ENCODE results near the gene FBXO45.
"Not testable (repeated sequence)": the region's sequence is repeated elsewhere in the genome, so short reads cannot be mapped to it uniquely, and the experiment has no call there.

FBXO45 gene

DNA sequence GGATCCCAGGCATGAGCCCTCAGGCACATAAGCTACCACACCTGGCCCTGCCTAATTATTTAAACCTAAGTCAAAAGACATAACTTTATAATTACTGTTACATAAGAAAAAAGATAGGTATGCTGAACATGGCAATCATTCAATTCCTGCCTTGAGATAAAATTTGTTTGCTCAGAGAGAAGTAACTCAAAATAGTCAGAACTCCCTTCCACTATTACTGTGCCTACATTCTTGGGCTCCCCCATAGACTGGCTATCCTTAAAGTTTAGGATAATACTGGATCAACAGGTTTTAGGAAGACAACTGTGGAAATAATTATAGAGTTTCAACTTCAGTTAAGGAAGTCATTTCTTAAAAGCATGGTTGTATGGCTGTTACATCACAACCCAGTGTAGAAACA lies 10.0 kb upstream of the FBXO45 start:
- DNase-seq = no peak

DNA sequence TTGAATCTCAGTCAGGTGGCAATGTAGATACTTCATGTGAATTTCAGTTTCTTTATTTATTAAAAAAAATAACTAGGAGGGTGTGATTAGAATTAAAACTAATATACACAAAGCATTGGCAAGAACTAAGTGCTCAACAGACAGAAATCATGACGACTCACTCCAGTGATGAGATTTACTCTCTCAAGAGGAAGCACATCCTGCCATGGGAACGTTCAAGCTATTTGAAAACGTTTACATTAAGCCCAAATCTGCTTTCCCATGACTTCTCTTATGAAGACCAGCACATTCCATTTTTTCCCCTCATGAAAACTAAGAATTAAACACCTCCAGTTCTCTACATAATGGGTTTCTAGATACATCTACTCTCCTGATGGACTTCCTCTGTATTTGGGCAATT lies 8.6 kb upstream of the FBXO45 start:
- no peak for DNase-seq

DNA sequence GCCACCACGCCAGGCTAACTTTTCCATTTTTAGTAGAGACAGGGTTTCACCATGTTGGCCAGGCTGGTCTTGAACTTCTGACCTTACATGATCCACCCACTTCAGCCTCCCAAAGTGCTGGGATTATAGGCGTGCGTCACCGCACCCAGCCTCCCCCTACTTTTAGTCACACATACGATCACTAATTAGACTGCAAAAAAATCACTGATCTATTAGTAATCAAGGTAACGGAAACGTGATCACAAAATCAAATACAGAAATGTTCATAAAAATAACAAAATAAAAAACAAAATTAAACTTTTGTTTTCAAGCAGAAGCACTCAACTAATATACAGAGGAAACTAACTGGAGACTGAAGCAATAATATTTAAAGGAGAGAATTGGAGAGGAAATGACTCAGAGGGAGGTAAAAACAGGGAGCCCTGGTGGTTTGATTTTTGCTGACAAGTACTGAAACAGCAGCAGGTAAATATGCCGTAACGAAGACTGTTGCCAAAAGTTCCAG lies 4.7 kb upstream of the FBXO45 start:
- DNase-seq = no peak

DNA sequence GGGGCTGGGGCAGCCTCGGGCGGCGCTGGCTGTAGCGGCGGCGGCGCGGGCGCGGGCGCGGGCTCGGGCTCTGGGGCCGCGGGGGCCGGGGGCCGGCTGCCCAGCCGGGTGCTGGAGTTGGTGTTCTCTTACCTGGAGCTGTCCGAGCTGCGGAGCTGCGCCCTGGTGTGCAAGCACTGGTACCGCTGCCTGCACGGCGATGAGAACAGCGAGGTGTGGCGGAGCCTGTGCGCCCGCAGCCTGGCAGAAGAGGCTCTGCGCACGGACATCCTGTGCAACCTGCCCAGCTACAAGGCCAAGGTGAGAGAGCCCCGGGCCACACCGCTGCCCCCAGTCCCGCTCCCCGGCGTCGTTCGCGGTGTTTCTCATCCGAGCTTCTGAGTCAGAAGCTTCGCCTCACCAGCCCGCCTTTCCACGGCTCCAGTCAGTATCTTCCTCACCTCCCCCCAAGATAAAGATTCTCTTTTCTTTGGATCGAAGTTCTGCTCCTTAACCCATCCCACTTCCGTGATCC lies 600 bp downstream of the FBXO45 start:
- peak; percentile 59 for DNase-seq

DNA sequence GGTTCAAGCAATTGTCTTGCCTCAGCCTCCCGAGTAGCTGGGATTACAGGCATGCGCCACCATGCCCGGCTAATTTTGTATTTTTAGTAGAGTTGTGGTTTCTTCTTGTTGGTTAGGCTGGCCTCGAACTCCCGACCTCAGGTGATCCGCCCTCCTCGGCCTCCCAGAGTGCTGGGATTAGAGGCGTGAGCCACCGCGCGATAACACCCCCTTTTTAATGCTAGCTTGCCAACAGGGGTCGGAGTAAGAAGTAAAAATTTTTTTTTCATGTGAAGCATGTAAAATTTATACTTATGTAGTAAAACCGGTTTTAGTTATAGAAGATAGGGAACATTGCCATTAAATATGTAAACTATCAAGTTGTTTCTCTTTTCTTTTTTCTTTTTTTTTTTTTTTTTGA lies 1.9 kb downstream of the FBXO45 start:
- DNase-seq = not testable (repeated sequence)

DNA sequence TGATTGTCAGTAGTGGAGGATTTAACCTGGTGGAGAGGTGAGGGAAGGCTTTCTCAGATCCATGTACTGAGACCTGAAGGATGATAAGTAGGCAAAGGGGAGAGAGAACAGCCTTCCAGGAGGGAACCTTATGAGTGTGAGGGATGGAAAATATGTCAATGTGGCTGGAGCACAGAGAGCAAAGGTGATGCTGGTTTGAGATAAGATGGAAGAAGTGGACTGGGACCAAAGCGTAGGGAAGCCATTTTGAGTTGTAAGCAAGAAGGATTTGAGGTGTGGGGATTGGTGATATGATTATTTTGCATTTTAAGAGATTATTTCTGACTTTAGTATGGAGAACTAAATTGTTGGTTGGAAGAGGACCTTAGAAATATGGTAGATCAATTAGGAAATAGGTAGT lies 3.9 kb downstream of the FBXO45 start:
- DNase-seq = no peak

DNA sequence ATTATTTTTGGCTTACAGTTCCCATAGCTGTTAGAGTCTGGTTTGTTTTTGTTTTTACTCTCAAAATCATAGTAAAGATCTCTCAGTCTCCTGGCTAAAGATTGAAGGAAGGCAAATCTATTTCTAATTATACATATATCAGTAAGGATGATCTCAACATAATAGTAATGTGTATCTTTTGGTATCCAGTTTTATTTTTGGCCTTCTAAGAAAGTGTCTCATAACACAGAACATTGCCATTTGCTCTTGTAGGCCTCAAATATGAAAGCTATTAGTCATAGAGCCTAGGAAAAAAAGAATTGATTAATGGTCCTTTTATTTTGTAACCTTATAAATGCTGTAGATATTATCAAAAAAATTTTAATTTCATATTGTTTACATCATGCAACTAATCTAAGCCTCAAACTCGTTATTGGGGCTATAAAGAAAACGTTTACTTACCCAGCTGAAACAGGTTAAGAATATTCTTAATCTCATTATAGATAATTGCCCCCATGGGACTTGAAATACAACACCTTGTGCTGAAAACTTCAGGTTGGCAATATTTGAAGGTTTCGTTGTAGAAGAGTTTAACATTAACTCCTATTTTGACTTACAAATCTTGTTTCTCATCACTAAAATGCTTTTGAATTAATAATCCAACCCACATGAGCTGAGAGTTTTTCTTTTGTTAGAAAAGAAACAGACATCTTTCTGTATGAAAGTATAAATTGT lies 16.7 kb downstream of the FBXO45 start:
- no peak for DNase-seq

DNA sequence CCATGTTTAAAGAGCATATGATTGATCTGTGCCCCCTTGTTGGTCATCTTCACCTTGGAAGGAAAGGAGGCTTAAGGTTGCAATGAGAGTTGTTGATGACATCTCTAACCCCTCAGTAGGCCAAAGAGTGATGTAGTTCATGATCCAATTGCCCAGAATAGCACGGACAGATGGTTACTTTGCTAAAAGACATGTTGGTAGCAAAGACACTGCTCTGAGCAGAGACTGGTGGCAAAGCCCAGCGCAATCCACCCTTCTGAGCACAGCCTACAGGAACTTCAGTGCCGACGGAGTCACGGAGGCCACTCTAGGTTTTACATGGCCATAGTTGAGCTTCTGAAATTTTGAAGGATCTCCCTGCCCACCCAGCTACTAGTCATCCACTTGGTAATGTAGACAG lies 21.8 kb downstream of the FBXO45 start:
- no peak for DNase-seq

DNA sequence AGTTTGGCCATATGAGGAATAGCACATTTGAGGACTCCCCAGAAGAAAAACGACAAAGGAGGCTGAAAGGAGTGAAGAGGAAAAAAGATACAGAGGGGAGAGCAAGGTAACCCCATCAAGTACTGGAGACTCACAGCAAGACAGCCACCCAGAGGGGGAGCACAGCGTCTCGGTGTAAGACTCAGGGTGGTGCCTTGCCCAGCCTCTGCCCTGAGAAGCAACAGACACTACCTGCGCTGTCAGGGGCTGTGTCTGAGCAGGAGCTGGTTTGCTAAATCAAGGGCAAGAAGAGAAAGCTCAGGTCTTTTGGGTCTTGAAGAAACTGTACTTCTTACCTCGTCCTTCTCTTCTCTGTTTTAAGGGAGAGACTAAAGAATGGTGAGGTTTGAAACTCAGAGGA lies 27.9 kb downstream of the FBXO45 start:
- no peak for DNase-seq

DNA sequence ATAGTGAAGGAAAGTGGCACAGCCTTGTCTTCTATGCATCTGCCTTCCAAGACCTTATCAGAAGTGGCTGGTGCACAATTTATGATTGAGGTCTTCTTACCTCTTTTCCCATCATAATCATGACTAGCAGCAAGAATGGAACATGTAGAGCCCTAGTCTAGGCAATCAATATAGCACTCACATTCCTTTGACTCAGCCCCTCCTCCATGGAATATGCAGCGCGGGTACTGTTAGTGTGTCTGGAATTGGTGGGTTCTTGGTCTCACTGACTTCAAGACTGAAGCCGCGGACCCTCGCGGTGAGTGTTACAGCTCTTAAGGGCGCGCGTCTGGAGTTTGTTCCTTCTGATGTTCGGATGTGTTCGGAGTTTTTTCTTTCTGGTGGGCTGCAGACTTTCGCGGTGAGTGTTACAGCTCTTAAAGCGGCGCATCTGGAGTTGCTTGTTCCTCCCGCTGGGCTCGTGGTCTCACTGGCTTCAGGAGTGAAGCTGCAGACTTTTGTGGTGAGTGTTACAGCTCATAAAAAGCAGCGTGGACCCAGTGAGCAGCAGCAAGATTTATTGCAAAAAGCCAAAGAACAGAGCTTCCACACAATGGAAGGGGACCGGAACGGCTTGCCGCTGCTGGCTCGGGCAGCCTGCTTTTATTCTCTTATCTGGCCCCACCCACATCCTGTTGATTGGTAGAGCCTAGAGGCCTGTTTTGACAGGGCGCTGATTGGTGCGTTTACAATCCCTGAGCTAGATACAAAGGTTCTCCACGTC lies 29.7 kb downstream of the FBXO45 start:
- DNase-seq = not testable (repeated sequence)

DNA sequence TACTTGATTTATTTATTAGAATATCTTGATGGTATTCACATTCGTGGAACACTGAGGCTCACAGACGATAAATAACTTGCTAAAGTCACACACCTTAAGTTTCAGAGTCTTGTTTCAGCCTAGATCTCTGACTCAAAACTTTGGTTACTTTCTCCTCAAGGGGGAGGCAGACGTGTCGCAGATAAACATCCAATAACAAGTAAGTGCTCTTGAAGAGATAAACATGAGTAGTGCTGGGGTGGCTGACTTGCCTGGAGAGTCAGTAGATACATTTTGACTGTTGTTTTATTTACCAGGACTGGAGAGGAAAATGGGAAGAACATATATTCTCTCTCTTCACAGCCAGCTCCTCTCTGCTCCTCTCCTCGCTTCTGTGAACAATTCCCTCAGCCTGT lies 31.3 kb downstream of the FBXO45 start:
- DNase-seq = no peak

DNA sequence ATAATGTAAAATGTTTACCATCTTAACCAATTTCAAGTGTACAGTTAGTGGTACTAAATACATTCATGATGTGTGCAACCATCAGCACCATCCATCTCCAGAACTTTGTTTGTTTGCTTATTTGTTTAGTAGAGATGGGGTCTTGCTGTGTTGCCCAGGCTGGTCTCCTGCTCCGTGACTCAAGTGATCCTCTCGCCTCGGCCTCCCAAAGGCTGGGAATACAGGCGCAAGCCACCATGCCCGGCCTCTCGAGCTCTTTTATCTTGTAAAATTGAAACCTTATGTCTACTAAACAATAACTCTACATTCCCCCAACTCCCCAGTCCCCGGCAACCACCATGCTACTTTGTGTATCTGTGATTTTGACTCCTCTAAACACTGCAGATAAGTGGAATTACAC lies 31.9 kb downstream of the FBXO45 start:
- DNase-seq = no peak

DNA sequence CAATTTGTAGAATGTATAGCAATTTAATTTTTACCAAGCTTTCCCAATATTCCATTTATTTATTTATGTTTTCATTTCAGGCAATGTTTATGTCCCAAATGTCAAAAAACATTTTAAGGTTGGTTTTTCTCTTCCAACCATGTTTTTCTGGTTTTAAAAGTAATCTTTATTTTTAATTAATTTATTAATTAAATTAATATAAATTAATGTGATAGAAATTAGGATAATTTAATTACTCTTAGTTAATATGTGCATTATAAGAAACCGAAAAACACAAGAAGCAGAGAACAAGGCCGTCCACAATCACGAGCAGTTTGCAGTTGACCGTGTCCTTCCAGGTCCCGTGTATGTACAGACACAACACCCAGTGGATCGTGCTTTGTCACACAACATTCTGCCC lies 34.2 kb downstream of the FBXO45 start:
- no peak for DNase-seq

DNA sequence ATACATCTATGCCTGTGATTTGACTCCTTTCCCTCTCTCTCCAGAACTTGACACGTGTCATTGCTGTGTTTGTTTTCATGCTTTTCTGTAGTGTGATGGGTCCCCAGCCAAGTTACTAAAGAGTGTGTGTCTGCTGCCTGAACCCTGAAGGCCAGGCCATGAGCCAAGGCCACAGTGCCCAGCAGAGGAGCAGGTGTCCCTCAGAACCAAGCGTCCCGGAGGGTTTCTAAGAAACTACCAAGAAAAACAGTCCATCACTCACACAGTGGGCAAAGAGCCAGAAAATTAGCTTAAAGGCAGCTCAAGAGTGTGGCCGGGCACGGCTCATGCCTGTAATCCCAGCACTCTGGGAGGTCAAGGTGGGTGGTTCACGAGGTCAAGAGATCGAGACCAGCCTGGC lies 35.2 kb downstream of the FBXO45 start:
- no peak for DNase-seq

DNA sequence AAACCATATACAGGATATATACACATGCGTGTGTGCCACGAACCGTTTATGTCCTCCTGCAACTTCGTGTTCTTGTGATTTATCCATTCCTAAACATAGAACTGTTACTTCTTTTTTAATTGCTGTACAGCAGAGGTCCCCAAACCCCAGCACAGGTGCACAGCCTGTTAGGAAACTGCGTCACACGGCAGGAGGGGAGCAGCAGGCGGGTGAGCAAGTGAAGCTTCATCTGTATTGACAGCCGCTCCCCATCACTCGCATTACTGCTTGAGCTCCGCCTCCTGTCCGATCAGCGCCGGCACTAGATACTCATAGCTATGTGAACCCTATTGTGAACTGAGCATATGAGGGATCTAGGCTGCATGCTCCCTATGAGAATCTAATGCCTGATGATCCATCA lies 36.1 kb downstream of the FBXO45 start:
- peak; percentile 57 for DNase-seq

DNA sequence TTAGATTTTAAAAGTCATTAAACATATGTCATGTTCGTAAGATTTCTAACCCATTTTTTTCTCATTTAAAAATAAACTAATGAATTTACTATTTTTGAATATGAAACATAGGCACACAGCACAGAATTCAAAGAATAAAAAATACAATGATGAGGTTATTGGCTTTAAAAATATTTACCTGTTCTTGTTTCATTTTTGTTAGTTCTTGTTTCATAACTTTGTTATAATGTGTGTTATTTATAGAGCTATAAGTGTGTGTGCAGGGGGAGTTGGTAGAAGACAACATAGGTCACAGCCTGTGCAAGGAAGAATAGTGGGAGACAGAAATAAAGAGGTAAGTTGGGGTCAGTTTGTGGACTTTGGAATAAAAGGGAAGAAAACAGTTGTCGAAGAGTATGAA lies 40.2 kb downstream of the FBXO45 start:
- no peak for DNase-seq

DNA sequence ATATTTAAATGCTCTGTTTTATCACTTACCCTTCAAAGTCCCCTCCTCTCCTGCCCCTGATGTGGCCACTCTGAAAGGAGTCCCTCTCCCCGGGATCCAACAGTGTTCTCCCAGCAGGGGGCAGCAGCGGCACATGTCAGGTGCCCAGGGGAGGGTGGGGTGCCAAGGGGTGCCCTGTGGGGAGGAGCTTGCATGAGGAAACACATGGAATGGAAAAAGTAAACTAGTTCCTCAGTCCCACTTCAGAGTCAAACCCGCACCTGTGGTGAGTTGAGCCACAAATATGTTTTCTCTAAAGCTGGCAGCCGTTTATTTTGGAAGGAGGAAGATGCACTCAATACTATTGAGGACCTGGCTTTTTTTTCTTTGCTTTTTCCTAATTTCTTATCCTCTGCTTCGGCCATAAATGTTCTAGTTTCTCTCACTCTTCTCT lies 40.9 kb downstream of the FBXO45 start:
- peak; percentile 88 for DNase-seq

DNA sequence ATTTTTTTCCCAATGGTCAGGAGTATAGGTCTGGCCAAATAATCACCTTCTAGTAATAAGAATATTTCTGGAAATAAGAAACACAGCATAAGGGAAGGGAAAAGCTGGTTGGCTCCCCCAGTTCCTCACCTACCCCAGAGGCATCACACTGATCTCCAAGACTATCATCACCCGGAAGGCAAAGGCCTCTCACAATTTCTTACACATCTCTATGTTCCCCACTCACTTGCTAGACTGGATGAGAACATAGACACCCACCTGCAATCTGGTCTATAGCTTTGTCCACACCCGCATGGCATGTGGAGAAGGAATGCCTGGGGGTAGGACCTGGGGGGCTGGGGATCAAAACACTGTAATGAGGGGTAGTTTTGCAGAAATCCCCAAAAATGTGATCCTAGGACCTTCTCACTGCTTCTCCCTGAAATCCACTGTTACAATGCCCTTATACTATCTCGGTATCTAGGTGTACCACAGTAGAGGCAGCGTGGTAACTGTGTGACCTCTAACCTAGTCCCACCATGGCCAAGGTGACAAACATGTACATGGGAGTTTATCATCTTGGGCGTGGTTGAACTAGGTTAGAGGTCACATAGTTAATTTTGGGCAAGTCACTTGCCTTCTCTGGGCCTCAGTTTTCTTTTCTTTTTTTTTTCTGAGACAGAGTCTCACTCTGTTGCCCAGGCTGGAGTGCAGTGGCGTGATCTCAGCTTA lies 41.5 kb downstream of the FBXO45 start:
- DNase-seq = no peak

DNA sequence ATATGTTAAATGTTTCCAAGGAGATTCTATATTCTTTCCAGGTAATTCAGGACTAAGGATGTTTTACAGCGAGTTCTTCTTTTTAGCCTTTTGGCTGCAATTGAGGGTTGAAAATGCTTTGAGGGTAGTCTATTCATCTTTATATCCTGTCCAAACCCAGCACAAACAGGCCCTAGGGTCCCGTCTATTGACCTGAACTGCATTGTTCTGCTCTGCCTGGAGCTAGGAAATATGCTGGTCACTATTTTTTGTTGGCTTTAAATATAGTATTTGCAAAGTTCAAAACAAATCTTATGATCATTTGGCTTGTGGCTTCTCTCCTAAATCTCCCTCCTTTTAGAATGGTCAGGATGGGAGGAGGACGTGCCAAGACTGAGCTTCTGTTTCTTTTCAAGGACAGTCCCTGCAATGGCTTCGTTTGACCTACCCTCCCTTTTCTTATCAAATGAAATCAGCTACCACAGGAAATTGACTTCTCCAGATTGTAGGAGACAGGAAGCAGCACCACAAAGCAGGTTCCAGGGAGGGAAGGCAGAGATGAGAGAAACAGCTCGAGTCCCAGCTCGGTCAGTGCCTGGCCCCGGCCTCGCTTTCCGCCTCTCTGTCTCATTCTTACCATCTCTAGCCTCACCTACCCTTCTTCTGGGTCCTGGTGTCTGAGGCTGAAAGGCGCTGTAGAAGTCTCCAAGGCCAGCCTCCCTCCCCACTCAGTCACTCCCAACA lies 43.5 kb downstream of the FBXO45 start:
- no peak for DNase-seq

DNA sequence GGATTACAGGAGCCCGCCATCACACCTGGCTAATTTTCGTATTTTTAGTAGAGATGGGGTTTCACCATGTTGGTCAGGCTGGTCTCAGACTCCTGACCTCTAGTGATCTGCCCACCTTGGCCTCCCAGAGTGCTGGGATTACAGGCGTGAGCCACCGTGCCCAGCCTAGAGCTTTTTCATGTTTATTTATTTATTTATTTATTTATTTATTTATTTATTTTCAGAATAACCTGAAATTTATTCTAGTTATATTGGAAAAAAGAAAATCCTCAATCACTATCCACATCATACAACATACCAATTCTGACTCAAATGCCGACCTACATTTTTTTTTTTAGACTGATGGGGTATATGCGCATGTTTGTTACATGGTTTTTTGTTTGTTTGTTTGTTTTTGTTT lies 46.8 kb downstream of the FBXO45 start:
- not testable (repeated sequence) for DNase-seq

DNA sequence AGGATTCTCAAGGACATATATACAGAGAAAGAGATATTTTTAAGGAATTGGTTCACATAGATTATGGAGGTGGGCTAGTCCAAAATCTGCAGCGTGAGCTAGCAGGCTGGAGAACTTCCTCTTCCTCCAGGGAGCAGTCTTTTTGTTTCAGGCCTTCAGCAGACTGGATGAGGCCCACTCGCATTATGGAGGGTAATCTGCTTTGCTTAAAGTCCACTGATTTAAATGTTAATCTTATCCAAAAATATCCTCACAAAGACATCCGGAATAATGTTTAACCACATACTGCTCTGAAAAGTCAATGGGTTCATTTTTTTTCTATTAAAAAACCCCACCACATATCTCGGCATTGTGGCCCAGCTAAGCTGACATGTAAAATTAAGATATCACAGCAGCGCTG lies 48.8 kb downstream of the FBXO45 start:
- DNase-seq = no peak

DNA sequence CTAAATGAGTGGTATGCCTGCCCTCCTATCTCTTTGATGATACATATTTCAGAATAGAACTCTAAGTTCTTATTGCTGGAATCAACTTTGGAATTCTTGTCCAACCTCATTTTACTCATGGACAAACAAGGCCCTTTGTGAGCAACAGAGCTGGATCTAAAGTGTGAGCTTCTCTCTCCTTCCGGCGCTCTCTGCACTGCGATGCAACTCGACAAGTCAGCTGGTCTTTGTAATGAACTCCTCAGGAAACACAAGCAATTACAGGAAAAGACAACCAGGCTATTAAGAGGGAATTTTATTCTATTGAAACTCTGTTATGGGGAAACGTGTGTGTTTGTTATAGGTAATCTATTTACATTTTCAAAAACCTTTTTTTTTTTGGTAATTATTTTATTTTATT lies 50.8 kb downstream of the FBXO45 start:
- peak; percentile 76 for DNase-seq

DNA sequence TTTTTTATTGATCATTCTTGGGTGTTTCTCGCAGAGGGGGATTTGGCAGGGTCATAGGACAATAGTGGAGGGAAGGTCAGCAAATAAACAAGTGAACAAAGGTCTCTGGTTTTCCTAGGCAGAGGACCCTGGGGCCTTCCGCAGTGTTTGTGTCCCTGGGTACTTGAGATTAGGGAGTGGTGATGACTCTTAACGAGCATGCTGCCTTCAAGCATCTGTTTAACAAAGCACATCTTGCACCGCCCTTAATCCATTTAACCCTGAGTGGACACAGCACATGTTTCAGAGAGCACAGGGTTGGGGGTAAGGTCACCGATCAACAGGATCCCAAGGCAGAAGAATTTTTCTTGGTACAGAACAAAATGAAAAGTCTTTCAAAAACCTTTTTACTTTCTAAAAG lies 51.2 kb downstream of the FBXO45 start:
- DNase-seq = not testable (repeated sequence)
